Subcutaneous adipose tissue (tissue), 4 donors: Measurements from ENCODE around the gene SIK3. TPM values are rescaled to one million over a fixed set of nuclear protein-coding genes. Genes with fewer than 3 reads are reported as not detected.

Experiments used
- total RNA-seq, 4 donors: library from RNA; depleted of rRNA; stranded (reverse); fragments of >200 nt; gene quantifications; one replicate each; pipeline ENCODE4 v1.1.0, GENCODE V29; 2016
- TF ChIP-seq, protein P1 (sequence below): fragments of 450-650 bp; IDR thresholded peaks from one replicate; pipeline ENCODE4 v1.5.1; 2016; ENCODE audit warnings: low read depth, mild to moderate bottlenecking, control low read depth, antibody characterized with exemption, moderate library complexity

Gene SIK3
- total RNA-seq, 4 donors from 2014 or later, result 27.7 to 44.8 (median 40.3) TPM

DNA sequence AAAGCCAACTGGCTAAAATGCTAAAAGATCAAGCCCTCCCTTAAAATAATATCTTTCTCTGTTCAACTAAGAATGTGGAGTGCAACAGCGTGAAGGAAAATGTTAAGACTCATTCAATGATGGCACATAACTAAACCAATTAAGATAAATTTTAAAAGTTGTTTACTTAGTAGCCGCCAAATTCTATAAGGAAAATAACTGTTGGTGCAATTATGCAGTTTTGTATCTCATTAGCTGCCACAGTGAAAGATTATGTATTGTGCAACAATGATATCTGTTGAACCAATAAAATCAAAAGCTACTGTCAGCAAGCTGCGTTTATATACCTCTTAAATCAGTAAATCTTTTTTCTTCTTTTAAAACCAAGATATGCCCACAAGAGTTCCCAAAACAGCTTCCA, 55.5 kb downstream of the SIK3 start:
- TF ChIP-seq, protein P1, sequence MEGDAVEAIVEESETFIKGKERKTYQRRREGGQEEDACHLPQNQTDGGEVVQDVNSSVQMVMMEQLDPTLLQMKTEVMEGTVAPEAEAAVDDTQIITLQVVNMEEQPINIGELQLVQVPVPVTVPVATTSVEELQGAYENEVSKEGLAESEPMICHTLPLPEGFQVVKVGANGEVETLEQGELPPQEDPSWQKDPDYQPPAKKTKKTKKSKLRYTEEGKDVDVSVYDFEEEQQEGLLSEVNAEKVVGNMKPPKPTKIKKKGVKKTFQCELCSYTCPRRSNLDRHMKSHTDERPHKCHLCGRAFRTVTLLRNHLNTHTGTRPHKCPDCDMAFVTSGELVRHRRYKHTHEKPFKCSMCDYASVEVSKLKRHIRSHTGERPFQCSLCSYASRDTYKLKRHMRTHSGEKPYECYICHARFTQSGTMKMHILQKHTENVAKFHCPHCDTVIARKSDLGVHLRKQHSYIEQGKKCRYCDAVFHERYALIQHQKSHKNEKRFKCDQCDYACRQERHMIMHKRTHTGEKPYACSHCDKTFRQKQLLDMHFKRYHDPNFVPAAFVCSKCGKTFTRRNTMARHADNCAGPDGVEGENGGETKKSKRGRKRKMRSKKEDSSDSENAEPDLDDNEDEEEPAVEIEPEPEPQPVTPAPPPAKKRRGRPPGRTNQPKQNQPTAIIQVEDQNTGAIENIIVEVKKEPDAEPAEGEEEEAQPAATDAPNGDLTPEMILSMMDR, result no peak

DNA sequence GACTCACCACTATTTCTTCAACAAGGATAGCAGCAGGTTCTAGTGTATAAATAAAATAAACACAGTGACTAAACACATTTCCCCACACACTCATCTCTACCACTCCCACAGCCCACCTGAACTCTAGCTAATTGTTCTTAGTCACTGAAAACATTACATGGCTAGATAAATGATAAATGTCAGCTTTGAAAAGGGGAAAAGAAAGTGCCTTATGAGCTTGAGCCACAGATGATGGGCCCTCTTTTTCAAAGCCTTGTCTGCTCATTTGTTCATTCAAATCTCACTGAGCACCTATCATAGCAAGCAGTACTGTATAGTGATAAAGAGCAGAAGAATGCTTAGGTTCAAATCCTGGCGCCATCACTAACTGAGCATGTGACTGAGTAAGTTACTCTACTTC, 58.3 kb downstream of the SIK3 start:
- TF ChIP-seq, protein P1, result no peak

DNA sequence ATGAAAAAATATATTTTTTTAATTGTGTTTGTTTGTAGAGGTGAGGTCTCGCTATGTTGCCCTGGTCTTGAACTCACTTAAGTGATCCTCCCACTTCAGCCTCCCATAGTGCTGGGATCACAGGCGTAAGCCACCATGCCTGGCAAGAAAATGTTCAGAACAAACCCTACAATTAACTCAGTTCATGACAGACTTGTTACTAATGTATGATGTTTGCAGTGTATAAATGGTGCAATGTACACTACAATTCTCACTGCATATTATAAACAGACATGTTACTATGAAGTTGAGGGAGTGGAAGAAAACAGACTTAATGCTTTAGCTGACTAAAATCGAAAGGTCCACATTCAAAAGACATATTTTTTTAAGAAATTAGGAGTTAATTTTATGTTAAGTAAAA, 59.0 kb downstream of the SIK3 start:
- TF ChIP-seq, protein P1, result no peak

DNA sequence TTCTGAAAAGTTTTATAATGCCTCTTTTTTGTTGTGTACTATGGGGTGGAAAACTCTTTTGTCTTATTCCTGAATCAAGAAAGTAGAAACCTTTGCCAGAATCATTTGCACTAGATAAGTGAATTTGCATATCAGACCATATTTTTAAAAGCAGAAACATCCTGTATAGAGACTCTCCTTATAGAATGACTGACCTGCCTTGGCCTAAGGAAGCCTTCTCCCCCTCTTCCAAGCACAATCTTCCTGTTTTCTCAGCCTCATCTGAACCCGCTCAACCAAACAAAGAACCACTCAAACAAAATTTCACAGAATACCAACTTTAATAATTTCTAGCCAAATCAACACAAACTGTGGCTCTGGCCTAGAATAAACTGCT, 60.3 kb downstream of the SIK3 start:
- TF ChIP-seq, protein P1, result no peak

DNA sequence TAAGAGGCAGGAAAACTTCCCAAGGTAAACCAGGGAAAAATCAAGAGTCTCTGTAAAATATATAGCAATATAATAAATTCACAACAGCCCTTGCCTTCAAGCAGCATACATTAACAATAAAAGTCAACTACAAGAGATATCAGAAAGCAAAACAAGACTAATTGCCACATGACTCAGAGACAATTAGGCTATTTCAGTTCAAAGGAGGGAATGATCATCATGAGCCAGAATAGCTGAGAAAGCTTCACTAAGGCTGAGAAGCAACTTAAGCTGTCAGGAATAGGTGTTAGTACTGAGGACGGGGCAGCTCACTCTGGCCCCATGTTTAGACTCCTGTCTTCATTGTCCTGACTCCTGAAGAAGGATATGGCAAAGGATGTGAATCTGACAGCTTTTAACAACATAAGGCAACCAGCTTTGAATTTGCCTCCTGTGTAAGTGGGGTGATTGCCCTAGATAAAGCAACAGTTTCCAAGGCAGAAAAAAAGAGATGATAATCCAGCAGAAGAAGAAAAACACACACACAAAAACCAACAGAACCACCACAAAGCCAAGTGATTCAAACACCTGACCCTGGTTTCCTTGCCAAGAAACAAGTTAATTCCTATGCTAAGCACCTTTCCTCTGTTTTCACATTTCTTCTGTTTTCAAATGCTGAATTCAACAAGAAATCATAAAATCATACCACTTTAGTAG, 60.8 kb downstream of the SIK3 start:
- TF ChIP-seq, protein P1, result no peak

DNA sequence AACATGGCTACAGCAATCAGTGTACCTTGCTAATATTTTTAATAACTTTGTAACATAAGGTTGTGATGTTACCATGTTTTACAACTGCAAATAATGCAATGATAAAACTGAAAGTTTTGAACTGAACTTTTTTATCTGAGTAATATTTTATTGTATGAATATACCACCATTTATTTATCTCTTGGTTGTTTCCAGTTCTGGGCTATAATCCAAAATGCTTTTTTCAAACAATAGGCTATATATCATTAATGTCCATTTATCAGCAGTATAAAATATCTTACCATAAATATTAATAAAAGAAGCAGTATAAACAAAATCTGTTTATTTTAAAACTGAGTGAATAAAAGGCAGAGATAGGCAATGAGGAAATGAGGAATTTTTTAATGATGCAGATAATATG, 63.3 kb downstream of the SIK3 start:
- TF ChIP-seq, protein P1, result no peak

DNA sequence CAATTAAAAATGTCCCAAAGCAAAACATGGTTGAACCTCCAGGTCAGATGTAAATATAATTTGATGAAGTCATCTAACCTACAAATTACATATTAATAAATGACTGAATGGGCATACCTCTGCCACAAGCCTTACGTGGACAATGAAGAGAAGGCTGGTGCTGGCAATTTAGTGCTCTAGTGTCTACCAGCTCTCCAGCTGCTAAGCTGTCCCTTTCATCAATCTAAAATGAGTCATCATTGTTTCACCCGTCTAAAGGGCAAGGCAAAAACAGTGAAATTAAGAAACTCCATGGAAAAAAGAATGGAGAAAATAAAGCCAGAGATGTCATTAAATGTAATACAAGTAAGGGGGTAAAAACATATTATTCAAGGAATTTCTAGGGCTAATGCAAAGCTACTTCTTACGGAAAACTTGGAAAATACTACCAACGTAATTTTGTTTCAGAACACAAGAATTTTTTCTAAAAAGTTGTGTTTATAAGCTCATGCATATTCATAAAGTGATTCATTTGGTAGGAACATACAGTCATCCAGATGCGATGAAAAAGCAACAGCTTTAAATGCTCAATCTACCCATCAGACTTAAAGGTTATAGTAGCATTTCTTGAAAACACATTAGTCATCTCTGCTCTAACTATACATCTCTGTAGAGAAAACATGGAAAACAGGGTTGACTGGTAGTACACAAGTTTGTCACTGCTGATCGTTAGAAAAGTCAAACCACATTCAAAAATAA, 71.5 kb downstream of the SIK3 start:
- TF ChIP-seq, protein P1, result no peak
